HG03520 (cell line): ENCODE measurements around the gene QRFP.

Experiments used
- ATAC-seq: cut with Tn5 transposase; IDR thresholded peaks from one replicate; pipeline ENCODE4 v1.9.1; 2021; ENCODE audit warnings: mild to moderate bottlenecking, moderate library complexity; ENCODE audit not compliant: unreplicated experiment

QRFP gene

GRCh38 chr9:130934246-130934645 is 37.6 kb upstream of the QRFP start:
- no peak for ATAC-seq

- no peak for ATAC-seq
Measured at GRCh38 chr9:130933114-130934046, 36.8 kb upstream of the QRFP start.

- ATAC-seq = no peak
Measured at GRCh38 chr9:130932255-130933079, 35.9 kb upstream of the QRFP start.

GRCh38 chr9:130931508-130932254 is 35.1 kb upstream of the QRFP start:
- no peak for ATAC-seq

- no peak for ATAC-seq
Measured at GRCh38 chr9:130930804-130931349, 34.3 kb upstream of the QRFP start.

GRCh38 chr9:130930132-130930803 is 33.7 kb upstream of the QRFP start:
- ATAC-seq = no peak

- no peak for ATAC-seq
Measured at GRCh38 chr9:130929571-130930038, 33.0 kb upstream of the QRFP start.

- no peak for ATAC-seq
Measured at GRCh38 chr9:130927995-130928900, 31.6 kb upstream of the QRFP start.

- ATAC-seq = no peak
Measured at GRCh38 chr9:130927338-130927737, 30.7 kb upstream of the QRFP start.

- ATAC-seq = no peak
Measured at GRCh38 chr9:130925050-130925678, 28.6 kb upstream of the QRFP start.

- no peak for ATAC-seq
Measured at GRCh38 chr9:130924448-130924788, 27.8 kb upstream of the QRFP start.

GRCh38 chr9:130923611-130924447 is 27.2 kb upstream of the QRFP start:
- no peak for ATAC-seq

GRCh38 chr9:130922893-130923610 is 26.4 kb upstream of the QRFP start:
- ATAC-seq = no peak

- ATAC-seq = no peak
Measured at GRCh38 chr9:130921989-130922892, 25.6 kb upstream of the QRFP start.

GRCh38 chr9:130921300-130921988 is 24.8 kb upstream of the QRFP start:
- no peak for ATAC-seq
